ENCODE measurements around the gene CLDN19.

DNA sequence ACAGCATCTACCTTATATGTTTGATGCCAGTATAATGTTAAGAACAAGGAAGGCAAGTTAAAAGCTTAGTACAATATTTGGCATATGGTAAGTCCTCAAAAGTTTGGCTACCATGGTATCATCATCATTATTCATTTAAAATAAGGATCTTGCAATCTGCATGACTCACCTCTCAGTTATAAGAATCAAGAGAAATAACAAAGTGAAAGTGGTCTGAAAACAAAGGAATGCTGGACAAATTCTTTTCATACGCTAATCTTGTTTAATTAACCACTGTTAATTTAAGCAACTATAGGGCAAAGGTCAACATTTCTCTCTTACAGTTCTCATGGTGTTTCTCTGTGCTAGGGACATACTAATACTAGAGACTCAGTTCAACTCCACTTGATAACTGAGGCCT, 13.0 kb upstream of the CLDN19 start:
- TF ChIP-seq NRF1 (IDR thresholded peaks at IDR 0.05; ENCODE audit: low read depth, low read length), result no peak
- TF ChIP-seq, protein P1, sequence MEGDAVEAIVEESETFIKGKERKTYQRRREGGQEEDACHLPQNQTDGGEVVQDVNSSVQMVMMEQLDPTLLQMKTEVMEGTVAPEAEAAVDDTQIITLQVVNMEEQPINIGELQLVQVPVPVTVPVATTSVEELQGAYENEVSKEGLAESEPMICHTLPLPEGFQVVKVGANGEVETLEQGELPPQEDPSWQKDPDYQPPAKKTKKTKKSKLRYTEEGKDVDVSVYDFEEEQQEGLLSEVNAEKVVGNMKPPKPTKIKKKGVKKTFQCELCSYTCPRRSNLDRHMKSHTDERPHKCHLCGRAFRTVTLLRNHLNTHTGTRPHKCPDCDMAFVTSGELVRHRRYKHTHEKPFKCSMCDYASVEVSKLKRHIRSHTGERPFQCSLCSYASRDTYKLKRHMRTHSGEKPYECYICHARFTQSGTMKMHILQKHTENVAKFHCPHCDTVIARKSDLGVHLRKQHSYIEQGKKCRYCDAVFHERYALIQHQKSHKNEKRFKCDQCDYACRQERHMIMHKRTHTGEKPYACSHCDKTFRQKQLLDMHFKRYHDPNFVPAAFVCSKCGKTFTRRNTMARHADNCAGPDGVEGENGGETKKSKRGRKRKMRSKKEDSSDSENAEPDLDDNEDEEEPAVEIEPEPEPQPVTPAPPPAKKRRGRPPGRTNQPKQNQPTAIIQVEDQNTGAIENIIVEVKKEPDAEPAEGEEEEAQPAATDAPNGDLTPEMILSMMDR (IDR thresholded peaks at IDR 0.05; ENCODE audit: control extremely low read depth in 1 of 3, insufficient read depth in 1 of 3, low read depth in 1 of 3, low read length in 3 of 3), result no peak
- no peak for TF ChIP-seq EP300 (IDR thresholded peaks at IDR 0.05; ENCODE audit: borderline replicate concordance in 1 of 2, low read depth in 2 of 2, low read length in 2 of 2)
- no peak for TF ChIP-seq POLR2AphosphoS5 (IDR thresholded peaks at IDR 0.05; ENCODE audit: low read depth, low read length)
- no peak for TF ChIP-seq POLR2A (IDR thresholded peaks at IDR 0.05; ENCODE audit: control extremely low read depth in 1 of 2, low read depth in 2 of 2, low read length in 2 of 2)

All from H1 (cell line).